Measurements from ENCODE around the gene CACNB2.

DNA sequence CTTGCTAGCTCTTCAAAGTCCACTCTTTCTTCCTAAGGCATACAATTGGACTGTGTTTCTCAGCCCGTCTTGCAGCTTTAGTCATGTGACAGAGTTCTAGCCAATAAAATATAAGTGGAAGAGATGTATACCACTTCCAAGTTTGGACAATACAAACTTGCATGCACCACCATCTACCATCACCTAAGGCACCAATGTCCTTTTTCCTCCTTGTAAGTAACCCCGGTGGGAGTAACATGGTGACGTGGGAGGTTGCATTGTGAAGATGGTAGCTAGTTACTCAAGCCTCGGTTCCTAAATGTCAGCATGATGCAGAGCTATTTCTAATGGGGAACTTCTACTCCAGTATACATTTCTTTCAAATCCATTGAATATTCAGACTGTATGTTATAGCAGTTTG lies 5.3 kb upstream of the CACNB2 start:
- TF ChIP-seq, protein P1, sequence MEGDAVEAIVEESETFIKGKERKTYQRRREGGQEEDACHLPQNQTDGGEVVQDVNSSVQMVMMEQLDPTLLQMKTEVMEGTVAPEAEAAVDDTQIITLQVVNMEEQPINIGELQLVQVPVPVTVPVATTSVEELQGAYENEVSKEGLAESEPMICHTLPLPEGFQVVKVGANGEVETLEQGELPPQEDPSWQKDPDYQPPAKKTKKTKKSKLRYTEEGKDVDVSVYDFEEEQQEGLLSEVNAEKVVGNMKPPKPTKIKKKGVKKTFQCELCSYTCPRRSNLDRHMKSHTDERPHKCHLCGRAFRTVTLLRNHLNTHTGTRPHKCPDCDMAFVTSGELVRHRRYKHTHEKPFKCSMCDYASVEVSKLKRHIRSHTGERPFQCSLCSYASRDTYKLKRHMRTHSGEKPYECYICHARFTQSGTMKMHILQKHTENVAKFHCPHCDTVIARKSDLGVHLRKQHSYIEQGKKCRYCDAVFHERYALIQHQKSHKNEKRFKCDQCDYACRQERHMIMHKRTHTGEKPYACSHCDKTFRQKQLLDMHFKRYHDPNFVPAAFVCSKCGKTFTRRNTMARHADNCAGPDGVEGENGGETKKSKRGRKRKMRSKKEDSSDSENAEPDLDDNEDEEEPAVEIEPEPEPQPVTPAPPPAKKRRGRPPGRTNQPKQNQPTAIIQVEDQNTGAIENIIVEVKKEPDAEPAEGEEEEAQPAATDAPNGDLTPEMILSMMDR (IDR thresholded peaks at IDR 0.05; ENCODE audit: low read depth, low read length): no peak
- no peak for TF ChIP-seq EZH2phosphoT487 (IDR thresholded peaks at IDR 0.05; ENCODE audit: low read depth)
